WERI-Rb-1 (cell line): ENCODE measurements around the gene MARCHF6.

Experiments used
- DNase-seq: peaks from one replicate; pipeline ENCODE4 v3.0.0-alpha.2; 2020
- H3K27ac ChIP-seq: fragments of 250-450 bp; sonication (Bioruptor Pico); 2 replicates; pipeline ENCODE4 v1.5.1; 2020; ENCODE audit warnings: mild to moderate bottlenecking, moderate library complexity
- H3K27me3 ChIP-seq: fragments of 250-450 bp; sonication (Bioruptor Pico); 2 replicates; pipeline ENCODE4 v1.5.1; 2021; ENCODE audit warnings: mild to moderate bottlenecking, low read depth, moderate library complexity; ENCODE audit not compliant: insufficient read depth, severe bottlenecking
- H3K36me3 ChIP-seq: fragments of 250-450 bp; sonication (Bioruptor Pico); 2 replicates; pipeline ENCODE4 v1.5.1; 2020; ENCODE audit warnings: mild to moderate bottlenecking, moderate library complexity
- H3K4me3 ChIP-seq: 2 replicates; pipeline ENCODE4 v1.5.1; 2011; ENCODE audit warnings: low read depth, mild to moderate bottlenecking, control low read depth, low read length
- H3K9me3 ChIP-seq: fragments of 250-450 bp; sonication (Bioruptor Pico); 2 replicates; pipeline ENCODE4 v1.5.1; 2021; ENCODE audit warnings: mild to moderate bottlenecking, moderate library complexity; ENCODE audit not compliant: severe bottlenecking
- CTCF ChIP-seq: IDR thresholded peaks from 2 replicates; pipeline ENCODE4 v1.5.1; 2011; ENCODE audit warnings: low read depth, mild to moderate bottlenecking, control low read depth, inconsistent platforms, low read length

MARCHF6 gene

DNA sequence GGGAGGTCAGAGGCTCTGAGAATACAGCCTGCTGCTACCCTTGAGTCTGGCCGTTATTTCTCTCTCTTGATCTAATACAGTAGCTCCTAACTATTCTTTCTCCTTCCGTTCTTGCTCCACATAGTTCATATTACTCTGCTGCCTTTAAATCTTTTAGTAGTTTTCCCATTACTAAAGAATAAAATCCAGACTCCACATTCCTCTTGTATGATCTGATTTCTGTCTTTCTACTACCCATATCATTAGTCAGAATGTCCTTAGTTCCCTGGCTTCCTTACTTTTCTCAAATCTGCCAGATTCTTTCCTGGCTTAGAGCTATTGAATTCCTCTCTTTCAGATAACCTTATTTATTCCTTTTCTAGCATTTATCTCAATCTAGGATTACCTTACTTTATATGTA is 40.0 kb downstream of the MARCHF6 start:
- DNase-seq, result no peak
- no peak overlapping the region for H3K4me3 ChIP-seq
- H3K9me3 ChIP-seq, result no peaks in the 10 kb centered on the region
- no peaks in the 10 kb centered on the region for H3K27me3 ChIP-seq
- TF ChIP-seq CTCF, result no peak
- H3K27ac ChIP-seq, result no peak overlapping the region
- H3K36me3 ChIP-seq, result peaks cover 87% of the 10 kb centered on the region

- Histone ChIP-seq H3K4me3 (no peak overlapping the region), H3K36me3 (peaks cover 79% of the 10 kb centered on the region), H3K27me3 (no peaks in the 10 kb centered on the region), H3K9me3 (no peaks in the 10 kb centered on the region), H3K27ac (no peak overlapping the region)
- no peak for TF ChIP-seq CTCF
- no peak for DNase-seq
Observed at GRCh38 chr5:10396552-10396951, 43.1 kb downstream of the MARCHF6 start.

DNA sequence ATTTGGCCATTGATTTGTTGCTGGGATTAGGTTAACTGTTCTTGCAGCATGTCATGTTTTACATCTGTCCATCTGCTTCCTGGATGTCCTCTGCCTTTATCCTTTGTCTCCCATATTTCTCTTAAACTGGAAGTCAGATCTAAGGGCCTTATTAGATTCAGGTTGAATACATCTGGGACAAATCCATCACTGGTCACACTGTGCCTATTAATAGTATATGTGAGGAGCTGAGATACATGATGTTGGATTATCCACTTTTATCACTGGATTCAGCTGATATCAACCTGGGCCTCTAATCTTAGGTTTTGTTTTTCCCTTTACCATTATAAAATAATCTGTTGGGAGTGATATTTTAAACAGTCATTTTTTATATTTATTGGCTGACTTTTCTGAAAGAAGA is 46.3 kb downstream of the MARCHF6 start:
- Histone ChIP-seq H3K36me3 (peaks cover 77% of the 10 kb centered on the region), H3K27me3 (no peaks in the 10 kb centered on the region), H3K4me3 (no peak overlapping the region), H3K9me3 (no peaks in the 10 kb centered on the region), H3K27ac (no peak overlapping the region)
- no peak for TF ChIP-seq CTCF
- no peak for DNase-seq

DNA sequence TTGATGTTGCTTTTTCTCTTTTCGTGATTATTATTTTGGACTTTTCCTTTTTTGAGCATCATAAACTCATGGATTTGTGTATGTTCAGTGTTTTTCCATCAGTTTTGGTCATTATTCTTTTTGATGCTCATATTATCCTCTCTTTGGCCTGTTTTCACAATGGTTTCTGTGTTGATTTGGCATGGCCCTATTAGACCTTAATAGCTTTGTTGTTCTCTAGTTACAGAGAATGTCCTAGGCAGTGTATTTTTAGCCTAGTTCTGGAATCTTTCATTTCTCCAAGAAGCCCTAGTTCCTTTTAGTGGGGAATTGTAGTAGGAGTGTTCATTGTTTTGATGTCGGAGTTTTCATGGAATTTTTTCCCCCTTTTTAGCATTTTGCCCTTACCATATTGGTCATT is 46.9 kb downstream of the MARCHF6 start:
- H3K36me3 ChIP-seq, result peaks cover 77% of the 10 kb centered on the region
- no peak overlapping the region for H3K4me3 ChIP-seq
- no peak overlapping the region for H3K27ac ChIP-seq
- no peaks in the 10 kb centered on the region for H3K9me3 ChIP-seq
- TF ChIP-seq CTCF, result no peak
- DNase-seq, result no peak
- H3K27me3 ChIP-seq, result no peaks in the 10 kb centered on the region

GRCh38 chr5:10400831-10401230 is 47.3 kb downstream of the MARCHF6 start:
- Histone ChIP-seq H3K36me3 (peaks cover 77% of the 10 kb centered on the region), H3K27me3 (no peaks in the 10 kb centered on the region), H3K27ac (no peak overlapping the region), H3K4me3 (no peak overlapping the region), H3K9me3 (no peaks in the 10 kb centered on the region)
- no peak for DNase-seq
- no peak for TF ChIP-seq CTCF

DNA sequence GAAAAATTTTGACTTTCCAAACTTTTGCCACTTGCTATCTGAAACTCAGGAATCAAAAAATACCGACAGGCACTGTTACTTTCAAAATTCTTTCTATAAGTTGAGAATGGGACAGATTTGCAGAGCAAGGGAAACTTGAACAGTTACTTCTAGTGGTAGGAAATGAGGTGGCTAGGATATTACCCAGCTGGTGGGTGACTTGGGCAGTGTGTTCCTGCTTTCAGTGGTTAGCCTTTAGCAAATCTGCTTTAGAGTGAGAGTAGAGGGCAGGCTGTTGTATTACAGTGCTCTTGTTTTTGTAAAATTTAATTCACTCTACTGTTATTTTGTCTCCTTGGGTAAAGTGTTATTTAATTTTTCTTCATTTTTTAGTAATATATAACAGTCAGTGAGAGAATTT is 48.0 kb downstream of the MARCHF6 start:
- Histone ChIP-seq H3K36me3 (peaks cover 77% of the 10 kb centered on the region), H3K9me3 (no peaks in the 10 kb centered on the region), H3K4me3 (no peak overlapping the region), H3K27ac (no peak overlapping the region), H3K27me3 (no peaks in the 10 kb centered on the region)
- DNase-seq, result no peak
- no peak for TF ChIP-seq CTCF
